Gastroesophageal sphincter (tissue), 2 donors: ENCODE measurements around the gene KISS1.

Source experiments
- POLR2A ChIP-seq, 2 donors: fragments of 450-650 bp; IDR thresholded peaks; one replicate each; pipeline ENCODE4 v1.6.1; 2017; ENCODE audit warnings: antibody characterized with exemption in 2 of 2, mild to moderate bottlenecking in 2 of 2, moderate library complexity in 1 of 2
- POLR2AphosphoS5 ChIP-seq: sonication (generic); formaldehyde crosslinking; IDR thresholded peaks from one replicate; pipeline ENCODE4 v1.6.1; 2017; ENCODE audit warnings: antibody characterized with exemption

- TF ChIP-seq POLR2A (IDR thresholded peaks at IDR 0.05) (no peak), POLR2AphosphoS5 (no peak)
Measured at GRCh38 chr1:204142032-204142974, 54.0 kb downstream of the KISS1 start.
